Body of pancreas (tissue), 4 donors: ENCODE data around the gene MARCHF3. TPM values are rescaled to one million over a fixed set of nuclear protein-coding genes. Genes with fewer than 3 reads are reported as not detected.

Experiments used
- ATAC-seq: fragments of 150-250 bp; one replicate; pipeline ENCODE4 v1.9.1; 2016
- DNase-seq, 4 donors: peaks; one replicate each; pipeline ENCODE4 v3.0.0-alpha.2; 2019
- H3K27ac ChIP-seq, 4 donors: fragments of 200-600 bp; sonication (generic); 1 replicate in 3 of 4; 2 replicates in 1 of 4; pipeline versions ENCODE4 v1.5.1 to v1.6.1; 2016 to 2019; ENCODE audit warnings: mild to moderate bottlenecking in 1 of 4, mixed read lengths in 1 of 4, moderate library complexity in 1 of 4
- H3K27me3 ChIP-seq, 2 donors: fragments of 200-600 bp; sonication (generic); one replicate each; pipeline ENCODE4 v1.6.0; 2016; ENCODE audit warnings: mild to moderate bottlenecking in 1 of 2
- H3K36me3 ChIP-seq, 2 donors: fragments of 200-600 bp; sonication (generic); replicated peaks in 1 of 2; 2 replicates each; pipeline ENCODE4 v1.5.1; 2016; ENCODE audit warnings: low read depth in 2 of 2; ENCODE audit not compliant: insufficient read depth in 1 of 2
- H3K4me1 ChIP-seq: fragments of 200-600 bp; sonication (generic); one replicate; pipeline ENCODE4 v1.6.0; 2016
- H3K4me3 ChIP-seq, 2 donors: fragments of 200-600 bp; sonication (generic); 1 replicate in 1 of 2; 2 replicates in 1 of 2; pipeline ENCODE4 v1.5.1; 2016 to 2019
- H3K9me3 ChIP-seq, 3 donors: fragments of 200-600 bp; sonication (generic); 1 replicate in 2 of 3; 2 replicates in 1 of 3; pipeline ENCODE4 v1.5.1; 2016
- POLR2A ChIP-seq, 3 donors: fragments of 450-650 bp; IDR thresholded peaks; one replicate each; pipeline ENCODE4 v1.6.1; 2016; ENCODE audit warnings: antibody characterized with exemption in 3 of 3, mild to moderate bottlenecking in 2 of 3
- WGBS, 2 donors: methylation state at CpG; one replicate each; pipeline ENCODE4 v1.1.5; 2017; 5-methylcytosine and 5-hydroxymethylcytosine counted together
- intact Hi-C: fragments of 100-400 bp; cut with DNase I; formaldehyde crosslinking; loops from one replicate; pipeline ENCODE4 v1.15.1; 2023
- total RNA-seq, 2 donors: library from RNA; depleted of rRNA; stranded (reverse); fragments of >200 nt; gene quantifications; one replicate each; pipeline ENCODE4 v1.1.0, GENCODE V29; 2016
- TF ChIP-seq, protein P1 (sequence below), 7 experiments: fragments of 450-650 bp in 4 of 7; fragments of 200-600 bp in 3 of 7; sonication (generic) in 3 of 7; IDR thresholded peaks; one replicate each; pipeline ENCODE4 v1.5.1; 2016 to 2019; ENCODE audit warnings: antibody characterized with exemption in 7 of 7

The MARCHF3 gene
- total RNA-seq, 2 donors from 2014 or later: 2.1 to 8.2 TPM

DNA sequence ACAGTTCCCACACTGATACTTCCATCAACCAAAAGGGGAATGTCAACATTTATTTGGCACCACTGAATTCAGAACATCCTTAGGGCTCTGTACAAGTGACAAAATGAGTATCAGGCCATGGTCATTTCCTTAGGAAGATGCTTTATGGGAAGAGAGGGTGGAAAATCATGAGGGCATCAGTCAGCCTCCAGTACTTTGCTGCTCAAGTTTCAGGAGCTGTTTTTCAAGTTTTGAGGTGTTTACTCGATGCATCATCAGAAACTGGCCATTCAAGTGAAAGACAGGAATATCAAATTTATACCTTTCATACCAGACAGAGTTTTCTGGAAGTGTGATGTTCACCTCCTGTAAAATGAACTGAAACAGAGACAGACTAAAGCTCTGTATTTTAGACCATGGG is 21.2 kb upstream of the MARCHF3 start:
- DNase-seq: no peak
- no peaks in the 10 kb centered on the region for H3K9me3 ChIP-seq
- no peak for ATAC-seq
- H3K36me3 ChIP-seq: no peaks in the 10 kb centered on the region
- H3K4me3 ChIP-seq: no peak overlapping the region
- H3K27me3 ChIP-seq: no peaks in the 10 kb centered on the region
- TF ChIP-seq, protein P1, sequence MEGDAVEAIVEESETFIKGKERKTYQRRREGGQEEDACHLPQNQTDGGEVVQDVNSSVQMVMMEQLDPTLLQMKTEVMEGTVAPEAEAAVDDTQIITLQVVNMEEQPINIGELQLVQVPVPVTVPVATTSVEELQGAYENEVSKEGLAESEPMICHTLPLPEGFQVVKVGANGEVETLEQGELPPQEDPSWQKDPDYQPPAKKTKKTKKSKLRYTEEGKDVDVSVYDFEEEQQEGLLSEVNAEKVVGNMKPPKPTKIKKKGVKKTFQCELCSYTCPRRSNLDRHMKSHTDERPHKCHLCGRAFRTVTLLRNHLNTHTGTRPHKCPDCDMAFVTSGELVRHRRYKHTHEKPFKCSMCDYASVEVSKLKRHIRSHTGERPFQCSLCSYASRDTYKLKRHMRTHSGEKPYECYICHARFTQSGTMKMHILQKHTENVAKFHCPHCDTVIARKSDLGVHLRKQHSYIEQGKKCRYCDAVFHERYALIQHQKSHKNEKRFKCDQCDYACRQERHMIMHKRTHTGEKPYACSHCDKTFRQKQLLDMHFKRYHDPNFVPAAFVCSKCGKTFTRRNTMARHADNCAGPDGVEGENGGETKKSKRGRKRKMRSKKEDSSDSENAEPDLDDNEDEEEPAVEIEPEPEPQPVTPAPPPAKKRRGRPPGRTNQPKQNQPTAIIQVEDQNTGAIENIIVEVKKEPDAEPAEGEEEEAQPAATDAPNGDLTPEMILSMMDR (IDR thresholded peaks at IDR 0.05): no peak
- no peak for TF ChIP-seq POLR2A (IDR thresholded peaks at IDR 0.05)
- WGBS, 2 donors: 84 to 94% methylated on average over 1 of the region's 1 CpG
- intact Hi-C loops: no loop called here
- H3K27ac ChIP-seq: no peak overlapping the region
- no peaks in the 10 kb centered on the region for H3K4me1 ChIP-seq

DNA sequence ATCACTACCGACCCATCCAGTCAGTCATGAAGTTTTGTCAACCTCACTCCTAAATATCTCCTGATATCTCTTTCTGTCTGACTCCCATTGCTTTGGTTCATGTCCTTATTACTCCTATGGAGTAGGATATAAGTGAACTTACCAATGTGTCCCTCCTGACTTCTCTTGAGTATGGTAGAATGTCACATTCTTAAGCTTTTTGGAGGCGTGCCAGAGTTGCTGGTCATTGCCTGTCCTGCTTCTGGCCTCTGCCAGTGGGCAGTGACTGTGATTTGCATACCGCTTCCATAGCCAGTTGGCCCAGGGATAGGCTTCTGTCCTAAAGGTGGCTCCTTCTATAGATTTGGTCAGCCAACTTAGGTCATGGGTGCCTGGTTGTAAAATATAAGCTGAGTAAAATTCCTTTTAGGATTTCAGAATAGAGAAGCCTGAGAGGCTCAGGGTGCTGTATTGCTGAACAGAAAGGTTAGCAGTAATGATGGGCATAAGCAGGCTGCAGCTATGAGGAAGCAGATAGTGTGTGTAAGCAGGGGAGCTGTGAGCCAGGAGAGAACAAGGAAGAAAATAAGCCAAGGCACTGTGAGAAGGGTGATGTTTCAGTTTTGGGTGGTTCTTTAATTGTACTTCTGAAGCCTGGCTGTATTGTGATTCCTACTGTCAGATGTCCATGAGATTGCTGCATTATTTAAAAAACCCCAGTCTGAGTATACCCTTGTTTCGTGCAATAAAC is 16.1 kb upstream of the MARCHF3 start:
- Histone ChIP-seq H3K27me3 (no peaks in the 10 kb centered on the region), H3K27ac (no peak overlapping the region), H3K9me3 (no peaks in the 10 kb centered on the region), H3K4me1 (peaks cover 1% of the 10 kb centered on the region), H3K4me3 (no peak overlapping the region), H3K36me3 (no peaks in the 10 kb centered on the region)
- TF ChIP-seq, protein P1 (IDR thresholded peaks at IDR 0.05): no peak
- ATAC-seq: no peak
- intact Hi-C loops: no loop called here
- DNase-seq: no peak
- 81 to 90% methylated on average over 4 of the region's 4 CpGs for WGBS, 2 donors

DNA sequence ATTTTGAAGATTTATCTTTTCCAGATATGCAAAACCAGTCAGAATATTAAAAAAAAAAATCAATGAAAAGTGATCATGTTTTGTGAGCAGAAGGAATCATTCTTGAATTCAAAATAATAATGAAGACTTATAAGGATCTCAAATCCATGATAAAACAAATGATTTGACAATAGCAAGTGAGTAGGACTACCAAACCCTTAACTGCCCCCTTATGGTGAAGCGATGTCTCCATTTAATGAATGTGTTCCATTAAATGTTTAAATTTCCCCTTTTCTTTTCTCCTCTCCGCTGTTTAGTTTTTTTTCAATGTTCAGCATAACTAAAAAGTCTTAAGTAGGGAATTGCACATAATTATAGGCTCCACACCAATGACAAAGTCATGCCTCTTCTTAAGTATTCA is 12.2 kb upstream of the MARCHF3 start:
- ATAC-seq (no peak), DNase-seq (no peak)
- Histone ChIP-seq H3K27me3 (no peaks in the 10 kb centered on the region), H3K4me1 (peaks cover 6% of the 10 kb centered on the region), H3K9me3 (no peaks in the 10 kb centered on the region), H3K27ac (no peak overlapping the region), H3K36me3 (no peaks in the 10 kb centered on the region), H3K4me3 (no peak overlapping the region)
- 95 to 98% methylated on average over 2 of the region's 2 CpGs for WGBS, 2 donors
- intact Hi-C loops: no loop called here
- TF ChIP-seq POLR2A (IDR thresholded peaks at IDR 0.05): no peak
- TF ChIP-seq, protein P1 (IDR thresholded peaks at IDR 0.05): no peak

DNA sequence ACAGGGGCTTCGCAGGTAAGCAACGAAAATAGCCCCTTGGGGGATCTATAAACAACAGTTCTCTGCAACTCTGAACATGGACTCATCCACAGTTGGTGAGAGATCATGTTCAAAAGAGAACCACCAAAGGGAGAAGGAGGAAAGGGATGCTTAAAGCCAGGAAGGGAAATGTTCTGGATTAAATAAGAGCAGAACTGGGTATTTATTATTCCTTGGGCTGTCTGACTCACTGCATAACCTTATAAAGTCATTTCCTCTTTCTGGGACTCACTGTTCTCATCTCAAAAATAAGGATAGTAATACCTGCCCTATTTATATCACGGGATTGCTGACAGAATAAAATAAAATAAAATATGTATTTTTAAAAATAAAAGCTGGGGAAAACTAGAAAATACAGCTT is 11.2 kb upstream of the MARCHF3 start:
- 53 to 54% methylated on average over 3 of the region's 3 CpGs for WGBS, 2 donors
- Histone ChIP-seq H3K27me3 (no peaks in the 10 kb centered on the region), H3K4me1 (peaks cover 6% of the 10 kb centered on the region), H3K9me3 (no peaks in the 10 kb centered on the region), H3K27ac (peak overlapping the region in 1 of 4 donors; percentile 18), H3K4me3 (no peak overlapping the region), H3K36me3 (no peaks in the 10 kb centered on the region)
- no peak for ATAC-seq
- no peak for DNase-seq
- intact Hi-C loops: no loop called here
- no peak for TF ChIP-seq POLR2A (IDR thresholded peaks at IDR 0.05)
- TF ChIP-seq, protein P1 (IDR thresholded peaks at IDR 0.05): no peak
